C4-2B (cell line): Measurements from ENCODE around the gene SEBOX.
A peak's percentile ranks its signal among the peaks of the same experiment; 100 is the strongest.

Source experiments
- H3K27ac ChIP-seq: fragments of 450-650 bp; 2 replicates; pipeline ENCODE4 v1.5.1; 2017
- CTCF ChIP-seq: fragments of 450-650 bp; conservative IDR thresholded peaks from 2 replicates; pipeline ENCODE4 v1.5.1; 2017; ENCODE audit warnings: mild to moderate bottlenecking
- ZFX ChIP-seq: fragments of 450-650 bp; IDR thresholded peaks from 2 replicates; pipeline ENCODE4 v1.6.1; 2017

SEBOX gene

DNA sequence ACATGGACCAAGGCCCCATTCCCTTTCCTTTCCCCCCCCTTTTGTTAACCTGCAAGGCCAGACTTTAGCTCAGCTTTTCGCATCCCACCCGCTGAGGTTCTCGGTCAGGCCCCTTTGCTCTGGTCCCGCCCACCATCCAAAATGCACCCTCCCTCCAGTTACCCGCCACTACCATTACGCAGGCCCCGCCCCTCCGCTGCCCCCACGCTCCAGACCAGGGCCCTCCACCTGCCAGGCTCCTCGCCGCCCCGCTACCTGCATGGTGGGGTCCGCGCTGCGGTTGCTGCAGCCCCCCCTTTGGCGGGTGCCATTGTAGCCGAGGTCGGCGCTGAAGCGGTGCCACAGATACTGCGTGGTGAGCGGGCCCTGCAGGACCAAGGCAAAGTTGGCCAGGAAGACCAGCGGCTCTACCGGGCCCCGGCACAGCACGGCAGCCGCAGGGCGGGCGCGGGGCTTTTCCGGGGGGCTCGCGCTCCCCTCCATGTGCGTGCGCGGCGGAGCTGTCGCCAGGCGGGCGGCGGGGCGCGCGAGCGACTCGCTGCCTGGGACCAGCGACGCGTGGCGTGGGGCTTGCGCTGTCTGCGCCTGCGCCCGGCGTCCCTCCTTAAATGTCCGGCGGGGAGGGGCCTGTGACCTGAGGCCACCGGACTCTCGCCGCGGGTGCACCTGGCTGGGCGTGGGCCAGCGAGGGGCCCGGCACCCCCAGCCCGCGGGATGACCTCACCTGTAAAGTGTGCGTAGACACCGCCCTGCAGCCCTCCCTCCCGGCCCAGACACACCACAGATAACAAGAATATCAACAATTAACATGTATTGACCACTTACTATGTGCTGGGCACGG is 40.9 kb upstream of the SEBOX start, which contains the start of gene SLC46A1:
Gene SLC46A1, minus strand, starts transcription at position 581 of the 841 bp plus-strand sequence. Its CDS starts 98 bp downstream, at position 483.
- TF ChIP-seq CTCF (no peak), ZFX (peak; percentile 80; the same call in 1 of the 2 replicates)
- peak within 1 kb of the TSS; percentile 83 for H3K27ac ChIP-seq

GRCh38 chr17:28404812-28405570 is 40.0 kb upstream of the SEBOX start:
- peak overlapping the region; percentile 83 for H3K27ac ChIP-seq
- TF ChIP-seq ZFX = no peak
- no peak for TF ChIP-seq CTCF

GRCh38 chr17:28404461-28404811 is 39.4 kb upstream of the SEBOX start:
- no peak overlapping the region for H3K27ac ChIP-seq
- TF ChIP-seq CTCF (no peak), ZFX (no peak)

GRCh38 chr17:28404007-28404406 is 39.0 kb upstream of the SEBOX start:
- no peak for TF ChIP-seq CTCF
- TF ChIP-seq ZFX = no peak
- H3K27ac ChIP-seq = no peak overlapping the region

DNA sequence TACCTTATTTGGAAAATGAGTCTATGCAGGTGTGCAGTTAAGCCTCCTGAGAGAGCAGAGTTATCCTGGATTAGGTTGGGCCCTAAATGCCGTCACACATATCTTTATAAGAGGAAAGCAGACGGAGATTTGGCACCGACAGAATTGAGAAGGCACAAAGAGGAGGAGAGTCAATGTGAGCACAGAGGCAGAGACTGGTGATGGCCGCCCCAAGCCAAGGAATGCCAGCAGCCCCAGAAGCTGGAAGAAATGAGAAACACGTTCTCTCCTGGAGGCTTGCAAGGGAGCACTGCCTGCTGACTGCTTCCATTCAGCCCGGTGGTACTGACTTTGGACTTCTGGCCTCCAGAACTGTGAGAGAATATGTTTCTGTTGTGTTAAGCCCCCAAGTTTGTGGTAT is 37.8 kb upstream of the SEBOX start:
- no peak overlapping the region for H3K27ac ChIP-seq

DNA sequence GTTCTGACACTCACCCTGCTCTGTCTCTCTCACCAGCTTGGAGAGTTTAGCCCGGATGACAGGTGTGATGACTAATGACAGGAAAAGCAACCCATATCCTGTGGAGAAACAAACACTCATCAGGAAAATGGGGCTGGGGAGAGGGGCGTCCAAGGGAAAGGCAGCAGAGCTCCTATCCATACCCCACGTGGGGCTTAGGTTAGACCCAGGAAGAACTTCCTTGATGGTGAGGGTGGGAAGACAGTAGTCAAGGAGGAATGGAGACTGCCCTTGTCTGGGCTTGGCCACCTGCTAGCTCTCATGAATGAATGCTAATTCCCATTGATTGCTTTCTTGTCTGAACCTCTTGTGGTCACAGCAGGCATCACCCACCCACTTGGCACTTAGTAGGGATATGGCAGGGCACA is 37.2 kb upstream of the SEBOX start:
- H3K27ac ChIP-seq = no peak overlapping the region
- TF ChIP-seq CTCF = no peak
- no peak for TF ChIP-seq ZFX

More for the DNA sequence above, 37.8 kb upstream of the SEBOX start:
- no peak for TF ChIP-seq ZFX
- no peak for TF ChIP-seq CTCF

- TF ChIP-seq CTCF (no peak), ZFX (no peak)
- H3K27ac ChIP-seq = no peak overlapping the region
Measured at GRCh38 chr17:28399808-28400207, 34.8 kb upstream of the SEBOX start.
